ENCODE measurements around the gene ZMYND15.

The ZMYND15 gene

DNA sequence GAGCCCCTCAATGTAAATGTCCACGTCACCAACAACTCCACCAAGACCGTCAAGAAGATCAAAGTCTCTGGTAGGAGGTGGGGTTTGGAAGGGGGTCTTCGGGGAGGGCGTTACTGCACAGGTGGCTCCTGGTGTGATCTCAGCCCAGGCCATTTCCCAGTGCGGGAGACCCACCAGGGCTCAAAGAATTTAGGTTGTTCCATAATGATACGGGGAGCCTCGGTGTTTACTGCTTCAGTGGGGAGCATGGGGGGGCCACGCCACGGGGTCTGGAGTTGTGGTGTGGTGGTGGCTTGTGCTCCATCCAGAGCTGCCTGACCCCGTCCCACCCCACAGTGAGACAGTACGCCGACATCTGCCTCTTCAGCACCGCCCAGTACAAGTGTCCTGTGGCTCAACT, 21.4 kb upstream of the ZMYND15 start:
- no peak overlapping the region for H3K27ac ChIP-seq

DNA sequence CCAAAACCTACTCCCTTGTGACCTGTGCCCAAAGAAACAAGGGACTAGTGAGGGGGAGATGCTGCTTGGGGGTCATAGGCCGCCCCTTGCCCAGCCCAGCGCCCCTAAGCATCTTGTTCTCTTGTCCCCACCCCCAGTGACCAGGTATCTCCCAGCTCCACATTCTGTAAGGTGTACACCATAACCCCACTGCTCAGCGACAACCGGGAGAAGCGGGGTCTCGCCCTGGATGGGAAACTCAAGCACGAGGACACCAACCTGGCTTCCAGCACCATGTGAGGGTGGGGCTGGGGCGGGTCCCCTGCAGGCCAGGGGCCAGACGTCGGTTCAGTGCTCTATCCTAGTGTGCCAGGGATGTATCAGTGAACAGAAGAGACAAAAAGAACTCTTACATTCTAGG, 20.5 kb upstream of the ZMYND15 start:
- TF ChIP-seq, protein P1, sequence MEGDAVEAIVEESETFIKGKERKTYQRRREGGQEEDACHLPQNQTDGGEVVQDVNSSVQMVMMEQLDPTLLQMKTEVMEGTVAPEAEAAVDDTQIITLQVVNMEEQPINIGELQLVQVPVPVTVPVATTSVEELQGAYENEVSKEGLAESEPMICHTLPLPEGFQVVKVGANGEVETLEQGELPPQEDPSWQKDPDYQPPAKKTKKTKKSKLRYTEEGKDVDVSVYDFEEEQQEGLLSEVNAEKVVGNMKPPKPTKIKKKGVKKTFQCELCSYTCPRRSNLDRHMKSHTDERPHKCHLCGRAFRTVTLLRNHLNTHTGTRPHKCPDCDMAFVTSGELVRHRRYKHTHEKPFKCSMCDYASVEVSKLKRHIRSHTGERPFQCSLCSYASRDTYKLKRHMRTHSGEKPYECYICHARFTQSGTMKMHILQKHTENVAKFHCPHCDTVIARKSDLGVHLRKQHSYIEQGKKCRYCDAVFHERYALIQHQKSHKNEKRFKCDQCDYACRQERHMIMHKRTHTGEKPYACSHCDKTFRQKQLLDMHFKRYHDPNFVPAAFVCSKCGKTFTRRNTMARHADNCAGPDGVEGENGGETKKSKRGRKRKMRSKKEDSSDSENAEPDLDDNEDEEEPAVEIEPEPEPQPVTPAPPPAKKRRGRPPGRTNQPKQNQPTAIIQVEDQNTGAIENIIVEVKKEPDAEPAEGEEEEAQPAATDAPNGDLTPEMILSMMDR (conservative IDR thresholded peaks at IDR 0.05) = no peak
- H3K27ac ChIP-seq = no peak overlapping the region

More for the DNA sequence above, 21.4 kb upstream of the ZMYND15 start:
- TF ChIP-seq, protein P1 (conservative IDR thresholded peaks at IDR 0.05) = no peak

DNA sequence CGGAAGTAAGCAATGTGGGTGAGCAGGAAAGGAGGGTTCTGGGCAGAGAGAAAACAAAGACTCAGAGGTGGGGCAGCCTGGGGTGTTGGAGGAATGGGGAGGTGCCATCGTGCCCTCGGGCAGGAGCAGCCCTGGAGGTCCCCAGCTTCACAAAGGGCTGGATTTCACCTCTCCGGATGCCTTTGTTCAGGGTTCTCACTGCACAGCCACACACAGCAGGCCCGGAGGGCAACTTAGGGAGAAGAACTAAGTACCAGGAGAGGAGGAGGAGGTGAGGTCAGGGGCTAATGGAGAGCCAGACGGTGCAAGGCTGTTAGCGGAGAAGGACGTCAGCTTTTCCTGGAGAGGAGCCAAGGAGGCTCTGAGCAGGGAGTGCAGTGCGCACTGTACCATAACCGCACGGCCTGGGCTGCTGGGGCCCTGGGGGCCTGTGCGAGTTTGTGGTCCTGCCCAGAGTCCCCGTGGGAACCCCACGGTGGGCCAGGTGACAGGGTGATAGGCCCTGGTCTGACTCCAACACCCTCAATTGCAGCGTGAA, 19.9 kb upstream of the ZMYND15 start:
- TF ChIP-seq, protein P1 (conservative IDR thresholded peaks at IDR 0.05) = no peak
- H3K27ac ChIP-seq = no peak overlapping the region

DNA sequence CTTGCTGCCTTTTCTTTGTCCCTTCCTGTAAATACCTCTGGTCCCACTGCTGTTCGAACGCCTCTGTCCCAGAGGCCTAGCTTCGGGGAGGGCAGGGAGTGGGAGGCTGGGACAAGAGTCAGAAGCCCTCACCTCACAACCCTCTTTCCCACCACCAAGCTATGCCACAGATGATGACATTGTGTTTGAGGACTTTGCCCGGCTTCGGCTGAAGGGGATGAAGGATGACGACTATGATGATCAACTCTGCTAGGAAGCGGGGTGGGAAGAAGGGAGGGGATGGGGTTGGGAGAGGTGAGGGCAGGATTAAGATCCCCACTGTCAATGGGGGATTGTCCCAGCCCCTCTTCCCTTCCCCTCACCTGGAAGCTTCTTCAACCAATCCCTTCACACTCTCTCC, 18.8 kb upstream of the ZMYND15 start:
- TF ChIP-seq, protein P1 (conservative IDR thresholded peaks at IDR 0.05) = no peak
- H3K27ac ChIP-seq = peak overlapping the region; percentile 71

DNA sequence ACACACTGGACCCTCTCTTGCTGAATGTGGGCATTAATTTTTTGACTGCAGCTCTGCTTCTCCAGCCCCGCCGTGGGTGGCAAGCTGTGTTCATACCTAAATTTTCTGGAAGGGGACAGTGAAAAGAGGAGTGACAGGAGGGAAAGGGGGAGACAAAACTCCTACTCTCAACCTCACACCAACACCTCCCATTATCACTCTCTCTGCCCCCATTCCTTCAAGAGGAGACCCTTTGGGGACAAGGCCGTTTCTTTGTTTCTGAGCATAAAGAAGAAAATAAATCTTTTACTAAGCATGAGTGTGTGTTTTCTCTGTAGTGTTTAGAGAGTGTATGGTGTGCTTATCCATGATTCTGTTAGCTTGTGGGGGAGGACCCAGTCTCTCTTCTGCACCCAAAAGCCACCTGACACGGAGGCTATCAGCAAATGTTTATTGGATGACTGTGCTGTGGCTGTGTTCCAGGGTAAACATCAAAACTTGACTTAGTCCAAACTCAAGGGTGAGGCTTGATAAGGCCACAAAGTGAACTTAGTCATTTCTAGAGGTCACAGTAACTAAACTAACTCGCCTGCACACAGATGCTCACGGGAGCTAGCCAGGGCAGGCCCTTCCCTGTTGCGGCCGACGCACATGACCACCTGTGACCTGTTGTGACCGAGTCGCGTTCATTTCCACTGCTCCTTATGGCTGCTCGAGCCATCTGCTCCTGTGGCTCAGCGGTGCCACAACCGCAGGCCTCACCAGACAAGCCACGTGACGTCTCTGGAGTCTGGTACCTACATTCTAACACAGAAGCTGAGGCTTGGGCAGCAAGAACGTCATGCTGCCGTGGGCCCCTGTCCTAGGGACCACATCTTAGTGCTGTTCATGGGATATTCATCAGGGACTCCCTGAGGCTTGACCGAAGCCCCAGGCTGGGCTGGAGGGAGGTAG, 18.2 kb upstream of the ZMYND15 start:
- peak overlapping the region; percentile 71 for H3K27ac ChIP-seq
- TF ChIP-seq, protein P1 (conservative IDR thresholded peaks at IDR 0.05) = no peak

DNA sequence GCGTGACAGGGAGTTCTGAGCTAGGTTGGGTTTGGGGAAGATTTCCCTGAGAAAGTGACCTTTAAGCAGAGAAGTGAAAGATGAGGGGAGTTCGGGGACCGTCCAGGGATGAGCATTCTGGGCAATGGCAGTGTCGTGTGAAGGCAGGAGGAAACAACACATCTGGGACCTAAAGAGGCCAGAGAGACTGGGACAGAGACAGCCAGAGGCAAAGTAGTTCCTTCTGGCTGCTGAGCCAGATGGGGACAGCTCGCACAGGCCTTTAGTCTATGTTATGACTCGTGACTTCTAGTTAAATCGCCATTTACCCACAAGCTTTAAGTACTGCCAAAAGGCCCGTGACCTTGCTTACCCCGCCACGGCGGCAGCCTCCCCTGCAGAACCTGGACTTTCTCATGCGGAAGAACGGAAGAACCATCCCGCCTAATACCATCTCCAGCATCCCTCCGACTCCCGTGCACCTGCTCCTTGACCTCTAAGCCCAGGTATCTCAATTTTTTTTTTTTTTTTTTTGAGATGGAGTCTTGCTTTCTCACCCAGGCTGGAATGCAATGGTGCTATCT, 16.9 kb upstream of the ZMYND15 start:
- TF ChIP-seq, protein P1 (conservative IDR thresholded peaks at IDR 0.05) = no peak
- peak overlapping the region; percentile 71 for H3K27ac ChIP-seq

DNA sequence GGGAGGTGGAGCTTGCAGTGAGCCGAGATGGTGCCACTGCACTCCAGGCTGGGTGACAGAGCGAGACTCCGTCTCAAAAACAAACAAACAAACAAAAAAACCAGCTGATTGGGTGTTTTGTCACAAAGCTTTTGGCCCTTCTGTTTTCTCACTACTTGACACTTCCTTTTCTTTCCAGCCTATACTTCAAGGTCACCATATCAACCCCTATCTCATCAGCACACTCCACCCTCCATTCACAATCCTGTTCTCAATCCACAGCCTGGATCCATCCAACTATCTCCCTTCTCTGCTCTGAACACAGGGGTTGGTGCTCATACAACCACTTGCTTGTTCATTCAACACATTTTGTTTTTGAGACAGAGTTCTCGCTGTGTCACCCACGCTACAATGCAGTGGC, 15.0 kb upstream of the ZMYND15 start:
- TF ChIP-seq, protein P1 (conservative IDR thresholded peaks at IDR 0.05) = no peak
- H3K27ac ChIP-seq = no peak overlapping the region
